Transverse colon (tissue), 4 donors: Measurements from ENCODE around the gene OR1F1.

Experiments used
- POLR2AphosphoS5 ChIP-seq, 3 donors: sonication (generic); formaldehyde crosslinking; IDR thresholded peaks; one replicate each; pipeline ENCODE4 v1.6.1; 2016; ENCODE audit warnings: antibody characterized with exemption in 3 of 3
- TF ChIP-seq, protein P1 (sequence below), 5 experiments: fragments of 200-600 bp in 3 of 5; fragments of 450-650 bp in 2 of 5; sonication (generic) in 3 of 5; IDR thresholded peaks; 1 replicate in 2 of 5; 2 replicates in 3 of 5; pipeline ENCODE4 v1.5.1; 2016 to 2017; ENCODE audit warnings: antibody characterized with exemption in 5 of 5, inconsistent platforms in 3 of 5, mild to moderate bottlenecking in 2 of 5, moderate library complexity in 1 of 5

DNA sequence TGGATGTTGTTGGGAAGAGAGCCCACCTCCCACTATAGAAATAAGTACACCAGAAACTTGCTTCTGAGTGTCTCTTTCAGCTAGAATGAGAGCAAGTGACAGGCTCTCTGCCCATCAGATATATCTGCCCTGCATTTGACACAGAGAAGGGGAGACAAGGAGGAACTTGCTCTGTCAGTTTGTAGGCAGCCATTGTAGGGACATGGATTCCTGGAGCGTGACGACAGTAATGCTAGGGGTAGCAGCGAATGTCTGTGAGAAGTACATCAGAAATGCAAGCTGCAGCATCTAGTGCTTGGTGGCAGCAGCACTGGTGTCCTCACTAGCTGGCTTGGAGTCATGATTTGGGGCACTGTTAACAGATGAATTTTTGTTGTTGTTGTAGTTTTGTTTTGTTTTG, 24.0 kb downstream of the OR1F1 start:
- TF ChIP-seq, protein P1, sequence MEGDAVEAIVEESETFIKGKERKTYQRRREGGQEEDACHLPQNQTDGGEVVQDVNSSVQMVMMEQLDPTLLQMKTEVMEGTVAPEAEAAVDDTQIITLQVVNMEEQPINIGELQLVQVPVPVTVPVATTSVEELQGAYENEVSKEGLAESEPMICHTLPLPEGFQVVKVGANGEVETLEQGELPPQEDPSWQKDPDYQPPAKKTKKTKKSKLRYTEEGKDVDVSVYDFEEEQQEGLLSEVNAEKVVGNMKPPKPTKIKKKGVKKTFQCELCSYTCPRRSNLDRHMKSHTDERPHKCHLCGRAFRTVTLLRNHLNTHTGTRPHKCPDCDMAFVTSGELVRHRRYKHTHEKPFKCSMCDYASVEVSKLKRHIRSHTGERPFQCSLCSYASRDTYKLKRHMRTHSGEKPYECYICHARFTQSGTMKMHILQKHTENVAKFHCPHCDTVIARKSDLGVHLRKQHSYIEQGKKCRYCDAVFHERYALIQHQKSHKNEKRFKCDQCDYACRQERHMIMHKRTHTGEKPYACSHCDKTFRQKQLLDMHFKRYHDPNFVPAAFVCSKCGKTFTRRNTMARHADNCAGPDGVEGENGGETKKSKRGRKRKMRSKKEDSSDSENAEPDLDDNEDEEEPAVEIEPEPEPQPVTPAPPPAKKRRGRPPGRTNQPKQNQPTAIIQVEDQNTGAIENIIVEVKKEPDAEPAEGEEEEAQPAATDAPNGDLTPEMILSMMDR (IDR thresholded peaks at IDR 0.05) = no peak
- TF ChIP-seq POLR2AphosphoS5 (IDR thresholded peaks at IDR 0.05) = no peak
